Left ventricle myocardium inferior (tissue), 1 donor: Measurements from ENCODE around the gene KLB. TPM values are rescaled to one million over a fixed set of nuclear protein-coding genes. Genes with fewer than 3 reads are reported as not detected.

Source experiments
- DNase-seq: peaks from one replicate; pipeline ENCODE4 v3.0.0-alpha.2; 2020
- H3K27ac ChIP-seq: fragments of 200-600 bp; replicated peaks from 2 replicates; pipeline ENCODE4 v1.8.0; 2021
- H3K27me3 ChIP-seq: fragments of 200-600 bp; 2 replicates; pipeline ENCODE4 v1.8.0; 2021; ENCODE audit warnings: low read depth
- H3K36me3 ChIP-seq: fragments of 200-600 bp; 2 replicates; pipeline ENCODE4 v1.8.0; 2021
- H3K4me1 ChIP-seq: fragments of 200-600 bp; 2 replicates; pipeline ENCODE4 v1.8.0; 2021
- H3K4me3 ChIP-seq: fragments of 200-600 bp; 2 replicates; pipeline ENCODE4 v1.8.0; 2021; ENCODE audit warnings: mild to moderate bottlenecking, moderate library complexity
- H3K9me3 ChIP-seq: fragments of 200-600 bp; replicated peaks from 2 replicates; pipeline ENCODE4 v1.8.0; 2021
- intact Hi-C: fragments of 100-400 bp; cut with micrococcal nuclease; formaldehyde crosslinking; loops from one replicate; pipeline ENCODE4 v1.11.0; 2022
- total RNA-seq: library from RNA; stranded (reverse); fragmentation: NEBNext Ultra II Directional; extraction: Animal tissue kit (Norgen Biotek cat#: 25700); gene quantifications from one replicate; pipeline ENCODE4 v1.2.1, GENCODE V29; 2021
- TF ChIP-seq, protein P1 (sequence below): fragments of 200-600 bp; IDR thresholded peaks from 2 replicates; pipeline ENCODE4 v1.8.0; 2021; ENCODE audit warnings: antibody characterized with exemption, mild to moderate bottlenecking, borderline replicate concordance
- donor health status: DM: no; HTN: yes; CAD: no; lungs with severe emphysema.

Gene KLB
- total RNA-seq, 1 donor from 2014 or later: not detected

DNA sequence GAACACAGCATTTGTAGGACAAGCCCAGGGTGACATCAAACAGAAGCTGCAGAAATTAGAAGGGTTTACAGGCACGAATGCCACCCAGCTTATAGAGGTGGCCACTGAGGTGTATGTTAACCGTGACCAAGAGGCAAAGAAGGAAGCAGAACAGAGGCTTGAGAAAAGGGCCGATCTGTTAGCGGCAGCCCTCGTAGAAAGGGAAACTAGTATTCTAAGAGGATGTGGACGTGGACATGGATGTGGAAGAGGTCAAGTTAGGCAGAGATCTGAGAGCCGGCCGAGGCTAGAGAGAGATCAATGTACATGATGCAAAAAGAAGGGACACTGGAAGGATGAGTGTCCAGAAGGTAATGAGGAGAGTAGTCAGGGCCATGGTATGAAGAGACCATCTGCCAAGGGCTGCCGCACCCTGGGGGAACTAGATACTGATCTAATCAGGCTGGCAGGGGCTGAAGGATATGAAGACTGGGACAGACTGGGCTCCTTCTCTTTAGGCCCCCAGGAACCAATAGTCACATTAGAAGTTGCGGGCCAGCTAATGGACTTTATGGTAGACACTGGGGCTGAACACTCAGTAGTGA, 79.6 kb downstream of the KLB start:
- H3K4me3 ChIP-seq: no peak overlapping the region
- intact Hi-C loops: no loop called here

GRCh38 chr4:39490322-39490721, 83.6 kb downstream of the KLB start:
- H3K4me3 ChIP-seq: no peak overlapping the region
- intact Hi-C loops: no loop called here
- H3K27me3 ChIP-seq: no peaks in the 10 kb centered on the region
- no peak for DNase-seq
- no peak overlapping the region for H3K27ac ChIP-seq
- no peaks in the 10 kb centered on the region for H3K9me3 ChIP-seq
- no peaks in the 10 kb centered on the region for H3K4me1 ChIP-seq
- TF ChIP-seq, protein P1, sequence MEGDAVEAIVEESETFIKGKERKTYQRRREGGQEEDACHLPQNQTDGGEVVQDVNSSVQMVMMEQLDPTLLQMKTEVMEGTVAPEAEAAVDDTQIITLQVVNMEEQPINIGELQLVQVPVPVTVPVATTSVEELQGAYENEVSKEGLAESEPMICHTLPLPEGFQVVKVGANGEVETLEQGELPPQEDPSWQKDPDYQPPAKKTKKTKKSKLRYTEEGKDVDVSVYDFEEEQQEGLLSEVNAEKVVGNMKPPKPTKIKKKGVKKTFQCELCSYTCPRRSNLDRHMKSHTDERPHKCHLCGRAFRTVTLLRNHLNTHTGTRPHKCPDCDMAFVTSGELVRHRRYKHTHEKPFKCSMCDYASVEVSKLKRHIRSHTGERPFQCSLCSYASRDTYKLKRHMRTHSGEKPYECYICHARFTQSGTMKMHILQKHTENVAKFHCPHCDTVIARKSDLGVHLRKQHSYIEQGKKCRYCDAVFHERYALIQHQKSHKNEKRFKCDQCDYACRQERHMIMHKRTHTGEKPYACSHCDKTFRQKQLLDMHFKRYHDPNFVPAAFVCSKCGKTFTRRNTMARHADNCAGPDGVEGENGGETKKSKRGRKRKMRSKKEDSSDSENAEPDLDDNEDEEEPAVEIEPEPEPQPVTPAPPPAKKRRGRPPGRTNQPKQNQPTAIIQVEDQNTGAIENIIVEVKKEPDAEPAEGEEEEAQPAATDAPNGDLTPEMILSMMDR: no peak
- no peaks in the 10 kb centered on the region for H3K36me3 ChIP-seq

More for the DNA sequence above, 79.6 kb downstream of the KLB start:
- H3K27me3 ChIP-seq: no peaks in the 10 kb centered on the region
- H3K36me3 ChIP-seq: no peaks in the 10 kb centered on the region
- TF ChIP-seq, protein P1: no peak
- no peaks in the 10 kb centered on the region for H3K4me1 ChIP-seq
- no peak overlapping the region for H3K27ac ChIP-seq
- no peaks in the 10 kb centered on the region for H3K9me3 ChIP-seq
- no peak for DNase-seq

- TF ChIP-seq, protein P1: no peak
Observed at GRCh38 chr4:39494354-39494753, 87.6 kb downstream of the KLB start.

GRCh38 chr4:39495446-39496213, 88.9 kb downstream of the KLB start:
- TF ChIP-seq, protein P1: no peak
- Histone ChIP-seq H3K27me3 (no peaks in the 10 kb centered on the region), H3K4me3 (no peak overlapping the region), H3K27ac (no peak overlapping the region), H3K4me1 (no peaks in the 10 kb centered on the region), H3K9me3 (no peaks in the 10 kb centered on the region), H3K36me3 (peaks cover 27% of the 10 kb centered on the region)
- intact Hi-C loops: no loop called here
- no peak for DNase-seq

More at GRCh38 chr4:39494354-39494753, 87.6 kb downstream of the KLB start:
- intact Hi-C loops: no loop called here
- no peaks in the 10 kb centered on the region for H3K9me3 ChIP-seq
- H3K27me3 ChIP-seq: no peaks in the 10 kb centered on the region
- no peak overlapping the region for H3K27ac ChIP-seq
- peaks cover 16% of the 10 kb centered on the region for H3K36me3 ChIP-seq
- no peak overlapping the region for H3K4me3 ChIP-seq
- H3K4me1 ChIP-seq: no peaks in the 10 kb centered on the region
- DNase-seq: no peak

DNA sequence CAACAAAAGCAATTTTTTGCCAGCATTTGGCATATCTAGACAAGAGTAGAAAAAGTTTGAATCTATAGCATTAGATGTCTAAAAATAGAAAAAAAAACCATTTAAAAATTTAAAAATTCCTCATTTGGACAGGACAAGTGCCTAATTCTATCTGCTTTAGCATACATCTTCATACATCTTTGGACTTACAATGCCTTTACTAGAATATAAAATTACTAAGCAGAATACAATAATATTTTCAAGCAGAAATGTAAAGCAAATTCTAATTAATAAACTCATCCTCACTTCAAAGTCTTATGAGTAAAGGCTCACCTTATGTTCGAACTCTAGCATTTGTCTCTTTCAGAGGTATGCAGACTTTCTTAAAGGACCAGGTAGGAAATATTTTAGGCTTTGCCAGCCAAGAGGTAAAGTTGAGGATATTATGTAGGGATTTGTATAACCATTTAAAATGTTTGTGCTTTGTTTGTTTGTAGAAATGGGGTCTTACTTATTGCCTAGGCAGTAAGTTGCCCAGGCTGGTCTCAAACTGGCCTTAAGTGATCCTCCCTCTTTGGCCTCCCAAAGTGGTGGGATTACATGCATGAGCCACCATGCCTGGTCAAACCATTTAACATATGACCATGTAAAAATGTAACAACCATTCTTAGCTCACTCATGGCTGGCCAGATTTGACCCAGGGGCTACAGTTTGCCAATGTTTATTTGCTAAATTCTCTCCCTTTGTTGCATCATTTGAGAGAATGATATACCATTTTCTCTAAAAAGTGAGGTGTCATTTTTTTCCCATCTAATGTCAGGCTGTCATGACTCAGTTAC, 91.4 kb downstream of the KLB start:
- no peaks in the 10 kb centered on the region for H3K4me1 ChIP-seq
- TF ChIP-seq, protein P1: no peak
- H3K36me3 ChIP-seq: peaks cover 45% of the 10 kb centered on the region
- intact Hi-C loops: no loop called here
- H3K27me3 ChIP-seq: no peaks in the 10 kb centered on the region
- DNase-seq: no peak
- H3K9me3 ChIP-seq: no peaks in the 10 kb centered on the region
- no peak overlapping the region for H3K4me3 ChIP-seq
- H3K27ac ChIP-seq: no peak overlapping the region
